Left lung (tissue), 10 donors: ENCODE results near the gene AQP5. TPM values are rescaled to one million over a fixed set of nuclear protein-coding genes. Genes with fewer than 3 reads are reported as not detected.

ENCODE experiments used
- ATAC-seq: fragments of 200-7000 bp; cut with Tn5 transposase; one replicate; pipeline ENCODE4 v1.9.1; 2020; ENCODE audit warnings: moderate library complexity
- DNase-seq, 4 donors: peaks; one replicate each; pipeline ENCODE4 v3.0.0-alpha.2; 2013 to 2020
- H3K27ac ChIP-seq, 2 donors: fragments of 200-600 bp; sonication (generic) in 1 of 2; one replicate each; pipeline versions ENCODE4 v1.5.0 to v1.8.0; 2020 to 2021
- H3K27me3 ChIP-seq, 2 donors: fragments of 200-600 bp; sonication (generic) in 1 of 2; one replicate each; pipeline versions ENCODE4 v1.5.0 to v1.8.0; 2020 to 2021
- H3K36me3 ChIP-seq, 2 donors: fragments of 200-600 bp; sonication (generic) in 1 of 2; one replicate each; pipeline versions ENCODE4 v1.5.0 to v1.8.0; 2020 to 2021
- H3K4me1 ChIP-seq, 2 donors: fragments of 200-600 bp; one replicate each; pipeline ENCODE4 v1.8.0; 2021
- H3K4me3 ChIP-seq, 2 donors: fragments of 200-600 bp; sonication (generic) in 1 of 2; one replicate each; pipeline versions ENCODE4 v1.5.0 to v1.8.0; 2020 to 2021; ENCODE audit warnings: mild to moderate bottlenecking in 1 of 2
- H3K9me3 ChIP-seq, 2 donors: fragments of 200-600 bp; sonication (generic) in 1 of 2; one replicate each; pipeline versions ENCODE4 v1.5.0 to v1.8.0; 2020 to 2021
- CTCF ChIP-seq, 2 donors: fragments of 200-600 bp; sonication (generic) in 1 of 2; IDR thresholded peaks; one replicate each; pipeline versions ENCODE4 v1.5.0 to v1.8.0; 2021; ENCODE audit warnings: antibody characterized with exemption in 2 of 2
- intact Hi-C, 2 donors: fragments of 100-400 bp; cut with DNase I; formaldehyde crosslinking; loops; one replicate each; pipeline versions ENCODE4 v1.11.2 to v1.14.2; 2022
- polyA plus RNA-seq, 6 donors: library from polyadenylated mRNA; unstranded; fragments of 120-200 nt; gene quantifications; one replicate each; pipeline ENCODE4 v1.2.1, GENCODE V29; 2013; ENCODE audit not compliant: insufficient read length in 6 of 6
- total RNA-seq, 2 donors: library from RNA; stranded (reverse); fragmentation: NEBNext Ultra II Directional; extraction: Animal tissue kit (Norgen Biotek cat#: 25700); gene quantifications; one replicate each; pipeline ENCODE4 v1.2.1, GENCODE V29; 2021
- donor health status: DM: no; HTN: yes; CAD: no.
- donor health status: DM: no; HTN: no; CAD: no.

Gene AQP5
- total and polyA plus RNA-seq, 8 donors = 3.8 to 10.0 (median 7.1) TPM

GRCh38 chr12:49949866-49950265 is 11.8 kb upstream of the AQP5 start:
- DNase-seq (no peak), ATAC-seq (no peak)
- peaks cover 8 to 25% of the 10 kb centered on the region in 2 donors for H3K4me1 ChIP-seq
- no peak overlapping the region for H3K4me3 ChIP-seq
- peaks cover 6 to 46% of the 10 kb centered on the region in 2 donors for H3K27me3 ChIP-seq
- TF ChIP-seq CTCF (IDR thresholded peaks at IDR 0.05) = no peak
- no peaks in the 10 kb centered on the region for H3K9me3 ChIP-seq
- H3K36me3 ChIP-seq = no peaks in the 10 kb centered on the region
- no peak overlapping the region for H3K27ac ChIP-seq
- intact Hi-C loops = loop anchor here in 1 of 2 donors (10.0 kb wide), 1 partner anchor 85 kb away; no protein-coding TSS in a partner anchor

GRCh38 chr12:49950273-49951251 is 11.1 kb upstream of the AQP5 start, which contains the start of gene AQP2:
Gene AQP2, plus strand, starts transcription at chr12:49950737. Its CDS starts 94 bp downstream, at chr12:49950831.
- no peaks in the 10 kb centered on the region for H3K9me3 ChIP-seq
- no peak for TF ChIP-seq CTCF (IDR thresholded peaks at IDR 0.05)
- H3K27ac ChIP-seq = no peak within 1 kb of the TSS
- peaks cover 13 to 53% of the 10 kb centered on the region in 2 donors for H3K27me3 ChIP-seq
- ATAC-seq (no peak), DNase-seq (peak in 2 of 4 donors; percentile 26 to 55)
- H3K4me3 ChIP-seq = no peak within 1 kb of the TSS
- H3K4me1 ChIP-seq = peaks cover 5 to 26% of the 10 kb centered on the region in 2 donors
- intact Hi-C loops = no loop called here
- H3K36me3 ChIP-seq = no peaks in the 10 kb centered on the region

- Histone ChIP-seq H3K4me1 (peaks cover 5 to 34% of the 10 kb centered on the region in 2 donors), H3K27ac (no peak overlapping the region), H3K27me3 (peaks cover 17 to 63% of the 10 kb centered on the region in 2 donors), H3K9me3 (no peaks in the 10 kb centered on the region), H3K4me3 (no peak overlapping the region), H3K36me3 (no peaks in the 10 kb centered on the region)
- TF ChIP-seq CTCF (IDR thresholded peaks at IDR 0.05) = no peak
- ATAC-seq (no peak), DNase-seq (peak in 2 of 4 donors; percentile 20 to 56)
- intact Hi-C loops = no loop called here
Measured at GRCh38 chr12:49951411-49952240, 10.0 kb upstream of the AQP5 start.

- no peaks in the 10 kb centered on the region for H3K36me3 ChIP-seq
- intact Hi-C loops = no loop called here
- H3K4me3 ChIP-seq = no peak overlapping the region
- H3K4me1 ChIP-seq = peaks cover 5 to 34% of the 10 kb centered on the region in 2 donors
- no peaks in the 10 kb centered on the region for H3K9me3 ChIP-seq
- peaks cover 25 to 72% of the 10 kb centered on the region in 2 donors for H3K27me3 ChIP-seq
- H3K27ac ChIP-seq = no peak overlapping the region
- TF ChIP-seq CTCF (IDR thresholded peaks at IDR 0.05) = no peak
- DNase-seq (peak in 1 of 4 donors; percentile 31), ATAC-seq (peak; percentile 8)
Measured at GRCh38 chr12:49952391-49953055, 9.1 kb upstream of the AQP5 start.
